GM23338 (cell line): ENCODE results near the gene PRKAR1B.

ENCODE experiments used
- CREB1 ChIP-seq: fragments of 250-450 bp; sonication (Bioruptor Pico); IDR thresholded peaks from 2 replicates; pipeline ENCODE4 v1.5.0; 2020; ENCODE audit warnings: low read depth, mild to moderate bottlenecking, moderate library complexity
- CTCF ChIP-seq, 2 experiments: fragments of 200-600 bp in 1 of 2; sonication (generic) in 1 of 2; conservative IDR thresholded peaks; 2 replicates each; pipeline versions ENCODE4 v1.5.1 to v1.6.1; 2016 to 2017; ENCODE audit warnings: antibody characterized with exemption in 2 of 2, low read depth in 2 of 2, mild to moderate bottlenecking in 2 of 2, moderate library complexity in 1 of 2
- ETS1 ChIP-seq: IDR thresholded peaks from 2 replicates; pipeline ENCODE4 v1.6.1; 2016; ENCODE audit warnings: antibody characterized with exemption
- EZH2 ChIP-seq: fragments of 200-600 bp; sonication (generic); IDR thresholded peaks from one replicate; pipeline ENCODE4 v1.8.0; 2017; ENCODE audit warnings: antibody characterized with exemption, mild to moderate bottlenecking, low read depth; ENCODE audit not compliant: unreplicated experiment
- EZH2phosphoT487 ChIP-seq: fragments of 200-600 bp; sonication (generic); IDR thresholded peaks from one replicate; pipeline ENCODE4 v1.8.1; 2018; ENCODE audit warnings: antibody characterized with exemption; ENCODE audit not compliant: unreplicated experiment
- JUNB ChIP-seq: IDR thresholded peaks from one replicate; pipeline ENCODE4 v1.6.1; 2016; ENCODE audit warnings: antibody characterized with exemption; ENCODE audit not compliant: unreplicated experiment
- POLR2AphosphoS5 ChIP-seq: IDR thresholded peaks from 2 replicates; pipeline ENCODE4 v1.6.1; 2016; ENCODE audit warnings: antibody characterized with exemption, low read depth
- TF ChIP-seq, protein P1 (sequence below): IDR thresholded peaks from one replicate; pipeline ENCODE4 v1.6.1; 2018; ENCODE audit warnings: antibody characterized with exemption; ENCODE audit not compliant: unreplicated experiment

- TF ChIP-seq EZH2phosphoT487: no peak
- no peak for TF ChIP-seq CTCF (conservative IDR thresholded peaks at IDR 0.05; ENCODE audit: low read depth in 2 of 2)
- TF ChIP-seq, protein P1, sequence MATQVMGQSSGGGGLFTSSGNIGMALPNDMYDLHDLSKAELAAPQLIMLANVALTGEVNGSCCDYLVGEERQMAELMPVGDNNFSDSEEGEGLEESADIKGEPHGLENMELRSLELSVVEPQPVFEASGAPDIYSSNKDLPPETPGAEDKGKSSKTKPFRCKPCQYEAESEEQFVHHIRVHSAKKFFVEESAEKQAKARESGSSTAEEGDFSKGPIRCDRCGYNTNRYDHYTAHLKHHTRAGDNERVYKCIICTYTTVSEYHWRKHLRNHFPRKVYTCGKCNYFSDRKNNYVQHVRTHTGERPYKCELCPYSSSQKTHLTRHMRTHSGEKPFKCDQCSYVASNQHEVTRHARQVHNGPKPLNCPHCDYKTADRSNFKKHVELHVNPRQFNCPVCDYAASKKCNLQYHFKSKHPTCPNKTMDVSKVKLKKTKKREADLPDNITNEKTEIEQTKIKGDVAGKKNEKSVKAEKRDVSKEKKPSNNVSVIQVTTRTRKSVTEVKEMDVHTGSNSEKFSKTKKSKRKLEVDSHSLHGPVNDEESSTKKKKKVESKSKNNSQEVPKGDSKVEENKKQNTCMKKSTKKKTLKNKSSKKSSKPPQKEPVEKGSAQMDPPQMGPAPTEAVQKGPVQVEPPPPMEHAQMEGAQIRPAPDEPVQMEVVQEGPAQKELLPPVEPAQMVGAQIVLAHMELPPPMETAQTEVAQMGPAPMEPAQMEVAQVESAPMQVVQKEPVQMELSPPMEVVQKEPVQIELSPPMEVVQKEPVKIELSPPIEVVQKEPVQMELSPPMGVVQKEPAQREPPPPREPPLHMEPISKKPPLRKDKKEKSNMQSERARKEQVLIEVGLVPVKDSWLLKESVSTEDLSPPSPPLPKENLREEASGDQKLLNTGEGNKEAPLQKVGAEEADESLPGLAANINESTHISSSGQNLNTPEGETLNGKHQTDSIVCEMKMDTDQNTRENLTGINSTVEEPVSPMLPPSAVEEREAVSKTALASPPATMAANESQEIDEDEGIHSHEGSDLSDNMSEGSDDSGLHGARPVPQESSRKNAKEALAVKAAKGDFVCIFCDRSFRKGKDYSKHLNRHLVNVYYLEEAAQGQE: no peak
- TF ChIP-seq CREB1: no peak
- no peak for TF ChIP-seq POLR2AphosphoS5
- TF ChIP-seq JUNB: no peak
- TF ChIP-seq ETS1: no peak
- TF ChIP-seq EZH2: no peak
These were observed 75.9 kb downstream of the PRKAR1B start for GRCh38 chr7:651032-651728.
